K562 (cell line): Measurements from ENCODE around the gene MYBPHL. TPM values are rescaled to one million over a fixed set of nuclear protein-coding genes. Genes with fewer than 3 reads are reported as not detected.

ENCODE experiments used
- BACH1 ChIP-seq: fragments of 200-800 bp; sonication (Bioruptor generic); IDR thresholded peaks from 2 replicates; pipeline ENCODE4 v1.6.1; 2016; ENCODE audit warnings: missing genetic modification characterization, missing compliant biosample characterization
- DACH1 ChIP-seq: fragments of 450-650 bp; IDR thresholded peaks from 2 replicates; pipeline ENCODE4 v1.6.1; 2018; ENCODE audit not compliant: partially characterized antibody
- EP400 ChIP-seq: fragments of 450-650 bp; IDR thresholded peaks from 2 replicates; pipeline ENCODE4 v1.6.1; 2017; ENCODE audit warnings: antibody characterized with exemption, mild to moderate bottlenecking, moderate library complexity
- ETV1 ChIP-seq: fragments of 450-650 bp; conservative IDR thresholded peaks from 2 replicates; pipeline ENCODE4 v1.6.1; 2016; ENCODE audit warnings: missing genetic modification characterization, control low read depth, low read depth, missing compliant biosample characterization
- ETV5 ChIP-seq: sonication (generic); formaldehyde crosslinking; IDR thresholded peaks from 2 replicates; pipeline ENCODE4 v1.4.0; 2020; ENCODE audit warnings: low read depth, mild to moderate bottlenecking, missing genetic modification reagents
- FUS ChIP-seq: fragments of 200-400 bp; formaldehyde crosslinking; optimal IDR thresholded peaks from 2 replicates; pipeline ENCODE3; 2017; ENCODE audit warnings: low read depth, low read length
- HMGN3 ChIP-seq: IDR thresholded peaks from 2 replicates; pipeline ENCODE4 v1.6.1; 2011; ENCODE audit warnings: borderline replicate concordance, low read depth, mild to moderate bottlenecking, mixed read lengths, low read length; ENCODE audit not compliant: insufficient read length; ENCODE audit errors: extremely low read depth
- NFRKB ChIP-seq: fragments of 450-650 bp; IDR thresholded peaks from 2 replicates; pipeline ENCODE4 v1.6.1; 2016; ENCODE audit warnings: low read depth
- PML ChIP-seq: IDR thresholded peaks from 2 replicates; pipeline ENCODE4 v1.6.1; 2012; ENCODE audit warnings: low read length, inconsistent platforms
- POLR2G ChIP-seq: fragments of 200-400 bp; formaldehyde crosslinking; IDR thresholded peaks from 2 replicates; pipeline ENCODE4 v1.6.1; 2017; ENCODE audit warnings: low read depth, mild to moderate bottlenecking, antibody characterized with exemption, low read length, moderate library complexity
- SIN3A ChIP-seq, 2 experiments: fragments of 150-350 bp in 1 of 2; IDR thresholded peaks; 2 replicates each; pipeline ENCODE4 v1.6.1; 2011 to 2016; ENCODE audit warnings: borderline replicate concordance in 2 of 2, low read depth in 2 of 2, low read length in 2 of 2, mild to moderate bottlenecking in 2 of 2, moderate library complexity in 2 of 2; ENCODE audit not compliant: control insufficient read depth in 1 of 2
- ZBTB8A ChIP-seq: fragments of 450-650 bp; IDR thresholded peaks from 2 replicates; pipeline ENCODE4 v1.6.1; 2018; ENCODE audit warnings: mild to moderate bottlenecking, moderate library complexity; ENCODE audit not compliant: partially characterized antibody
- ZFP1 ChIP-seq: fragments of 450-650 bp; formaldehyde crosslinking; IDR thresholded peaks from 2 replicates; pipeline ENCODE4 v1.4.0; 2020; ENCODE audit warnings: mild to moderate bottlenecking, mixed read lengths
- ZNF212 ChIP-seq: fragments of 450-650 bp; formaldehyde crosslinking; IDR thresholded peaks from 2 replicates; pipeline ENCODE4 v1.4.0; 2020; ENCODE audit warnings: mild to moderate bottlenecking
- ZNF695 ChIP-seq: fragments of 450-650 bp; formaldehyde crosslinking; IDR thresholded peaks from 2 replicates; pipeline ENCODE4 v1.4.0; 2020; ENCODE audit warnings: mild to moderate bottlenecking, moderate library complexity
- ZNF764 ChIP-seq: fragments of 250-450 bp; sonication (Bioruptor Pico); IDR thresholded peaks from 2 replicates; pipeline ENCODE4 v1.4.0; 2020; ENCODE audit warnings: low read depth, mild to moderate bottlenecking, moderate library complexity
- polyA plus RNA-seq, 8 experiments: library from polyadenylated mRNA; depleted of rRNA in 4 of 8; stranded (reverse) in 5 of 8; unstranded in 3 of 8; fragments of >200 nt; fragmentation: Nextera tagmentation in 2 of 8; fragmentation: Illumina TruSeq in 1 of 8; extraction: Ambion mirVana in 2 of 8; extraction: Trizol in 1 of 8; gene quantifications; 2 replicates each; pipeline versions ENCODE4 v1.2.1 to v1.2.3, GENCODE V29; 2011 to 2014; ENCODE audit warnings: inconsistent platforms in 1 of 8, missing spikeins in 1 of 8
- total RNA-seq, 7 experiments: library from RNA; depleted of rRNA in 6 of 7; stranded (reverse); fragments of >200 nt in 6 of 7; fragmentation: Illumina TruSeq in 2 of 7; extraction: Trizol in 2 of 7; gene quantifications; 2 replicates each; pipeline versions ENCODE4 v1.2.1 to v1.2.3, GENCODE V29; 2011 to 2021; ENCODE audit warnings: low replicate concordance in 1 of 7
- TF ChIP-seq, protein P1 (sequence below): fragments of 250-450 bp; sonication (Bioruptor Pico); IDR thresholded peaks from 2 replicates; pipeline ENCODE4 v1.4.0; 2020; ENCODE audit warnings: mild to moderate bottlenecking
- TF ChIP-seq, protein P2 (sequence below), 2 experiments: fragments of 250-450 bp in 1 of 2; fragments of 450-650 bp in 1 of 2; sonication (Bioruptor Pico) in 1 of 2; IDR thresholded peaks; 2 replicates each; pipeline versions ENCODE4 v1.6.1 to v1.8.0; 2016 to 2021; ENCODE audit warnings: mild to moderate bottlenecking in 2 of 2, moderate library complexity in 2 of 2, missing compliant biosample characterization in 1 of 2, missing genetic modification characterization in 1 of 2
- TF ChIP-seq, protein P3 (sequence below): fragments of 200-800 bp; sonication (Bioruptor generic); IDR thresholded peaks from 2 replicates; pipeline ENCODE4 v1.6.1; 2016; ENCODE audit warnings: missing genetic modification characterization, missing compliant biosample characterization

Gene MYBPHL
- total and polyA plus RNA-seq, 9 of the 15 experiments (the other 6 are each of a cell fraction or from before 2014, with no cell fraction given): 0.20 to 1.9 (median 0.33) TPM

DNA sequence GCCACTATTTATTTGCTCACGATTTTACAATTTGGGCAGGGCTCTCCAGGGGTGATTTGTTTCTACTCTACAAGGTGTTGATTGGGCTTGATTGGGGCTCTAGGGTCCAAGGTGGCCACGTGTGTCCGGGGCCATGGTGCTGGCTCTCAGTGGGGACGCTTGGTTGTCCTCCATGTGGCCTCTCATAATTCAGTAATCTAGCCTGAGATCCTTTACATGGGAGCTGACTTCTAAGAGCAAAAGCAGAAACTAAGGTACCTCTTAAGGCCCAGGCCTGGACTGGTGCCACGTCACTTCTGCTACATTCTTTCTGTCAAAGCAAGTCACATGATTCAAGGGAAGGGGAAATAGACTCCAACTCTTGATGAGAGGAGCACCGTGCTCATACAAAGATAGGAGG is 15.8 kb downstream of the MYBPHL start (continued):
- TF ChIP-seq PML (no peak), SIN3A (IDR thresholded peaks at IDR 0.05; ENCODE audit: borderline replicate concordance in 2 of 2, control insufficient read depth in 1 of 2, low read depth in 2 of 2, low read length in 2 of 2) (no peak), ZNF695 (CRISPR knock-in tag) (no peak), NFRKB (no peak), HMGN3 (no peak), FUS (no peak), EP400 (peak; percentile 64), DACH1 (no peak), ZBTB8A (no peak), ETV1 (no peak), ETV5 (no peak), ZNF212 (CRISPR knock-in tag) (no peak), ZFP1 (no peak), BACH1 (tag) (0 out of 2 replicates have a peak, but pooled peaks have one; percentile 19), POLR2G (no peak), ZNF764 (CRISPR knock-in tag) (no peak)
- TF ChIP-seq, protein P1, sequence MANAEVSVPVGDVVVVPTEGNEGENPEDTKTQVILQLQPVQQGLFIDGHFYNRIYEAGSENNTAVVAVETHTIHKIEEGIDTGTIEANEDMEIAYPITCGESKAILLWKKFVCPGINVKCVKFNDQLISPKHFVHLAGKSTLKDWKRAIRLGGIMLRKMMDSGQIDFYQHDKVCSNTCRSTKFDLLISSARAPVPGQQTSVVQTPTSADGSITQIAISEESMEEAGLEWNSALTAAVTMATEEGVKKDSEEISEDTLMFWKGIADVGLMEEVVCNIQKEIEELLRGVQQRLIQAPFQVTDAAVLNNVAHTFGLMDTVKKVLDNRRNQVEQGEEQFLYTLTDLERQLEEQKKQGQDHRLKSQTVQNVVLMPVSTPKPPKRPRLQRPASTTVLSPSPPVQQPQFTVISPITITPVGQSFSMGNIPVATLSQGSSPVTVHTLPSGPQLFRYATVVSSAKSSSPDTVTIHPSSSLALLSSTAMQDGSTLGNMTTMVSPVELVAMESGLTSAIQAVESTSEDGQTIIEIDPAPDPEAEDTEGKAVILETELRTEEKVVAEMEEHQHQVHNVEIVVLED: no peak
- TF ChIP-seq, protein P2, sequence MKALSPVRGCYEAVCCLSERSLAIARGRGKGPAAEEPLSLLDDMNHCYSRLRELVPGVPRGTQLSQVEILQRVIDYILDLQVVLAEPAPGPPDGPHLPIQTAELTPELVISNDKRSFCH (CRISPR knock-in tag; IDR thresholded peaks at IDR 0.05): no peak
- TF ChIP-seq, protein P2 (tag; IDR thresholded peaks at IDR 0.05): no peak
- TF ChIP-seq, protein P3, sequence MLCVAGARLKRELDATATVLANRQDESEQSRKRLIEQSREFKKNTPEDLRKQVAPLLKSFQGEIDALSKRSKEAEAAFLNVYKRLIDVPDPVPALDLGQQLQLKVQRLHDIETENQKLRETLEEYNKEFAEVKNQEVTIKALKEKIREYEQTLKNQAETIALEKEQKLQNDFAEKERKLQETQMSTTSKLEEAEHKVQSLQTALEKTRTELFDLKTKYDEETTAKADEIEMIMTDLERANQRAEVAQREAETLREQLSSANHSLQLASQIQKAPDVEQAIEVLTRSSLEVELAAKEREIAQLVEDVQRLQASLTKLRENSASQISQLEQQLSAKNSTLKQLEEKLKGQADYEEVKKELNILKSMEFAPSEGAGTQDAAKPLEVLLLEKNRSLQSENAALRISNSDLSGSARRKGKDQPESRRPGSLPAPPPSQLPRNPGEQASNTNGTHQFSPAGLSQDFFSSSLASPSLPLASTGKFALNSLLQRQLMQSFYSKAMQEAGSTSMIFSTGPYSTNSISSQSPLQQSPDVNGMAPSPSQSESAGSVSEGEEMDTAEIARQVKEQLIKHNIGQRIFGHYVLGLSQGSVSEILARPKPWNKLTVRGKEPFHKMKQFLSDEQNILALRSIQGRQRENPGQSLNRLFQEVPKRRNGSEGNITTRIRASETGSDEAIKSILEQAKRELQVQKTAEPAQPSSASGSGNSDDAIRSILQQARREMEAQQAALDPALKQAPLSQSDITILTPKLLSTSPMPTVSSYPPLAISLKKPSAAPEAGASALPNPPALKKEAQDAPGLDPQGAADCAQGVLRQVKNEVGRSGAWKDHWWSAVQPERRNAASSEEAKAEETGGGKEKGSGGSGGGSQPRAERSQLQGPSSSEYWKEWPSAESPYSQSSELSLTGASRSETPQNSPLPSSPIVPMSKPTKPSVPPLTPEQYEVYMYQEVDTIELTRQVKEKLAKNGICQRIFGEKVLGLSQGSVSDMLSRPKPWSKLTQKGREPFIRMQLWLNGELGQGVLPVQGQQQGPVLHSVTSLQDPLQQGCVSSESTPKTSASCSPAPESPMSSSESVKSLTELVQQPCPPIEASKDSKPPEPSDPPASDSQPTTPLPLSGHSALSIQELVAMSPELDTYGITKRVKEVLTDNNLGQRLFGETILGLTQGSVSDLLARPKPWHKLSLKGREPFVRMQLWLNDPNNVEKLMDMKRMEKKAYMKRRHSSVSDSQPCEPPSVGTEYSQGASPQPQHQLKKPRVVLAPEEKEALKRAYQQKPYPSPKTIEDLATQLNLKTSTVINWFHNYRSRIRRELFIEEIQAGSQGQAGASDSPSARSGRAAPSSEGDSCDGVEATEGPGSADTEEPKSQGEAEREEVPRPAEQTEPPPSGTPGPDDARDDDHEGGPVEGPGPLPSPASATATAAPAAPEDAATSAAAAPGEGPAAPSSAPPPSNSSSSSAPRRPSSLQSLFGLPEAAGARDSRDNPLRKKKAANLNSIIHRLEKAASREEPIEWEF (CRISPR knock-in tag): no peak
